HepG2 (cell line): ENCODE results near the gene KHK. TPM values are rescaled to one million over a fixed set of nuclear protein-coding genes. Genes with fewer than 3 reads are reported as not detected.

Experiments
- AGO1 ChIP-seq: fragments of 200-400 bp; formaldehyde crosslinking; IDR thresholded peaks from 2 replicates; pipeline ENCODE4 v1.6.1; 2017; ENCODE audit warnings: mild to moderate bottlenecking, low read depth, low read length, moderate library complexity; ENCODE audit not compliant: poor library complexity, severe bottlenecking
- FOXP1 ChIP-seq, 2 experiments: fragments of 450-650 bp in 1 of 2; IDR thresholded peaks; 2 replicates each; pipeline ENCODE4 v1.6.1; 2017 to 2018; ENCODE audit warnings: antibody characterized with exemption in 1 of 2
- RFX5 ChIP-seq: IDR thresholded peaks from 2 replicates; pipeline ENCODE4 v1.6.1; 2011; ENCODE audit warnings: low read depth, low read length, improper control_type of control experiment
- ZBTB40 ChIP-seq, 2 experiments: fragments of 450-650 bp in 1 of 2; sonication (generic) in 1 of 2; formaldehyde crosslinking in 1 of 2; IDR thresholded peaks; 2 replicates each; pipeline versions ENCODE4 v1.6.1 to v1.8.0; 2016 to 2022; ENCODE audit warnings: antibody characterized with exemption in 1 of 2, mild to moderate bottlenecking in 1 of 2, missing genetic modification reagents in 1 of 2
- ZNF205 ChIP-seq: IDR thresholded peaks from 2 replicates; pipeline ENCODE4 v1.6.1; 2018; ENCODE audit warnings: missing biosample characterization, missing genetic modification reagents
- ZNF383 ChIP-seq: sonication (generic); formaldehyde crosslinking; IDR thresholded peaks from 2 replicates; pipeline ENCODE4 v1.4.0; 2020; ENCODE audit warnings: missing genetic modification reagents, mild to moderate bottlenecking, borderline replicate concordance
- ZNF550 ChIP-seq: sonication (generic); formaldehyde crosslinking; IDR thresholded peaks from 2 replicates; pipeline ENCODE4 v1.4.0; 2020; ENCODE audit warnings: mild to moderate bottlenecking, missing genetic modification reagents, borderline replicate concordance
- ZNF598 ChIP-seq: sonication (generic); formaldehyde crosslinking; IDR thresholded peaks from 2 replicates; pipeline ENCODE4 v1.5.1; 2020; ENCODE audit warnings: mild to moderate bottlenecking, missing genetic modification reagents, borderline replicate concordance
- ZNF639 ChIP-seq: conservative IDR thresholded peaks from 2 replicates; pipeline ENCODE4 v1.6.1; 2018; ENCODE audit warnings: missing genetic modification reagents
- ZNF792 ChIP-seq: IDR thresholded peaks from 2 replicates; pipeline ENCODE4 v1.6.1; 2016
- polyA plus RNA-seq, 8 experiments: library from polyadenylated mRNA; depleted of rRNA in 3 of 8; stranded (reverse) in 7 of 8; unstranded in 1 of 8; fragments of >200 nt; fragmentation: Illumina TruSeq in 4 of 8; extraction: Trizol in 4 of 8; gene quantifications; 2 replicates each; pipeline versions ENCODE4 v1.2.1 to v1.2.3, GENCODE V29; 2011 to 2016; ENCODE audit warnings: low read depth in 4 of 8, missing spikeins in 1 of 8, mixed read lengths in 1 of 8; ENCODE audit not compliant: insufficient read depth in 1 of 8
- total RNA-seq, 5 experiments: library from RNA; depleted of rRNA; stranded (reverse); fragments of >200 nt; fragmentation: Illumina TruSeq; extraction: Trizol; gene quantifications; 2 replicates each; pipeline ENCODE4 v1.2.3, GENCODE V29; 2016; ENCODE audit warnings: low read depth in 1 of 5
- TF ChIP-seq, protein P1 (sequence below): sonication (generic); formaldehyde crosslinking; IDR thresholded peaks from 2 replicates; pipeline ENCODE4 v1.4.0; 2020; ENCODE audit warnings: mild to moderate bottlenecking, missing genetic modification reagents
- TF ChIP-seq, protein P2 (sequence below): sonication (generic); formaldehyde crosslinking; IDR thresholded peaks from 2 replicates; pipeline ENCODE4 v1.8.1; 2023; ENCODE audit warnings: mild to moderate bottlenecking, missing genetic modification reagents

The KHK gene
- total and polyA plus RNA-seq, 2 of the 13 experiments (the other 11 are each of a cell fraction or from before 2014, with no cell fraction given) = 40.9 to 99.2 TPM

DNA sequence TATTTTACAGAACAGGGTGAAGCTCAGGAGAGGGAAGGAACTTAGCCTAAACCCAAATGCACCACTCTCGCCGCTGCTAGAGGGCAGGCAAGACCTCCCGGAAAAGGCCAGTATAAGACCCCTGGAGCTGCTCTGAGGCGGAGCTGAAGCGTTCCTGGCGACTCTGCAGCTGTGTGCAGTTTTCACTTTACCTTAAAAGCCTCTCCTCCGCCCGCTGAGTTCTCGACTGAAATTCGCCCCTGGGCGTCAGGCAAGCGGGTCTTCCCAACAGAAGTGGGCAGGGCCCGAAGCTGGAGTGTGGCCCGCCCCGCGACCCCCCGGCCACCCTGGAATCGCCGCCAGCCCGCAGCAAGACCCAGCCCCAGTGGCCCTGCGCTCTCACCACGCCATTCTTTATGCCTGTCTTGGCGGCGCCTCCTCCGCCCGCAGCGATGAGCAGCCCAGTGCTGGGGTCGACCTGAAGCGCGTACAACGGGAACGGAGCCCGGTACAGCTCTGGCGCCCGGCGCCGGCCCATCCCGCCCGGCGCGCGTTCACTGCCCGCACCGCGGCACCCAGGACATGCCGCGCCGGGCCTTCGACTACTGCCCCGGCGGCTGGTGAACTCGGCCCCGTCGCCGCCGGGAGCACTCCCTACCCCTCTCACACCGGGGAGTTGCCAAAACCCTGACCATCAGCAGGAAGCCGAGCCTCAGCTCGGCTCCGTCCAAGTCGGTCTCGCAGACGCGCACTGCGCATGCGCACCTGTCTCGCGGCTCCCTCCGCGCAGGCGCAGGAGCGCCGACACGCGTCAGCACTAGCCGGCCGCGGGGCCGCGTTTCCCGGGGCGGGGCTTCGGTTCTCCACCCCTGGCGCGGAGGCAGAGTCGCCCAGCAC lies 47.6 kb downstream of the KHK start, which contains the start of gene PREB (continued):
- TF ChIP-seq ZBTB40 (IDR thresholded peaks at IDR 0.05) (no peak), ZBTB40 (CRISPR knock-in tag; IDR thresholded peaks at IDR 0.05) (peak; percentile 50; the same call in 1 of the 2 replicates), AGO1 (peak; percentile 38), ZNF383 (peak; percentile 71; the same call in 1 of the 2 replicates), ZNF205 (CRISPR knock-in tag) (peak; percentile 45; the same call in 1 of the 2 replicates), FOXP1 (IDR thresholded peaks at IDR 0.05) (no peak), FOXP1 (CRISPR knock-in tag; IDR thresholded peaks at IDR 0.05) (0 out of 2 replicates have a peak, but pooled peaks have one; percentile 13), ZNF639 (CRISPR knock-in tag) (no peak), ZNF792 (CRISPR knock-in tag) (no peak), RFX5 (peak; percentile 27; the same call in 1 of the 2 replicates), ZNF598 (CRISPR knock-in tag) (no peak), ZNF550 (CRISPR knock-in tag) (no peak)
- TF ChIP-seq, protein P1, sequence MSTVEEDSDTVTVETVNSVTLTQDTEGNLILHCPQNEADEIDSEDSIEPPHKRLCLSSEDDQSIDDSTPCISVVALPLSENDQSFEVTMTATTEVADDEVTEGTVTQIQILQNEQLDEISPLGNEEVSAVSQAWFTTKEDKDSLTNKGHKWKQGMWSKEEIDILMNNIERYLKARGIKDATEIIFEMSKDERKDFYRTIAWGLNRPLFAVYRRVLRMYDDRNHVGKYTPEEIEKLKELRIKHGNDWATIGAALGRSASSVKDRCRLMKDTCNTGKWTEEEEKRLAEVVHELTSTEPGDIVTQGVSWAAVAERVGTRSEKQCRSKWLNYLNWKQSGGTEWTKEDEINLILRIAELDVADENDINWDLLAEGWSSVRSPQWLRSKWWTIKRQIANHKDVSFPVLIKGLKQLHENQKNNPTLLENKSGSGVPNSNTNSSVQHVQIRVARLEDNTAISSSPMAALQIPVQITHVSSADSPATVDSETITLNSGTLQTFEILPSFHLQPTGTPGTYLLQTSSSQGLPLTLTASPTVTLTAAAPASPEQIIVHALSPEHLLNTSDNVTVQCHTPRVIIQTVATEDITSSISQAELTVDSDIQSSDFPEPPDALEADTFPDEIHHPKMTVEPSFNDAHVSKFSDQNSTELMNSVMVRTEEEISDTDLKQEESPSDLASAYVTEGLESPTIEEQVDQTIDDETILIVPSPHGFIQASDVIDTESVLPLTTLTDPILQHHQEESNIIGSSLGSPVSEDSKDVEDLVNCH (CRISPR knock-in tag) = 0 out of 2 replicates have a peak, but pooled peaks have one; percentile 27
- TF ChIP-seq, protein P2, sequence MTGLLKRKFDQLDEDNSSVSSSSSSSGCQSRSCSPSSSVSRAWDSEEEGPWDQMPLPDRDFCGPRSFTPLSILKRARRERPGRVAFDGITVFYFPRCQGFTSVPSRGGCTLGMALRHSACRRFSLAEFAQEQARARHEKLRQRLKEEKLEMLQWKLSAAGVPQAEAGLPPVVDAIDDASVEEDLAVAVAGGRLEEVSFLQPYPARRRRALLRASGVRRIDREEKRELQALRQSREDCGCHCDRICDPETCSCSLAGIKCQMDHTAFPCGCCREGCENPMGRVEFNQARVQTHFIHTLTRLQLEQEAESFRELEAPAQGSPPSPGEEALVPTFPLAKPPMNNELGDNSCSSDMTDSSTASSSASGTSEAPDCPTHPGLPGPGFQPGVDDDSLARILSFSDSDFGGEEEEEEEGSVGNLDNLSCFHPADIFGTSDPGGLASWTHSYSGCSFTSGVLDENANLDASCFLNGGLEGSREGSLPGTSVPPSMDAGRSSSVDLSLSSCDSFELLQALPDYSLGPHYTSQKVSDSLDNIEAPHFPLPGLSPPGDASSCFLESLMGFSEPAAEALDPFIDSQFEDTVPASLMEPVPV (CRISPR knock-in tag) = peak; percentile 81
